ENCODE measurements around the gene ALS2CL. TPM values are rescaled to one million over a fixed set of nuclear protein-coding genes. Genes with fewer than 3 reads are reported as not detected.

ALS2CL gene
- total RNA-seq, 1 experiment from 2014 or later: 67.5 TPM

- Histone ChIP-seq H3K4me2 (no peak overlapping the region), H3K4me3 (no peak overlapping the region), H3K79me2 (ENCODE audit: low read depth) (no peaks in the 10 kb centered on the region), H3F3A (ENCODE audit: insufficient read depth, low read depth) (peaks cover 4% of the 10 kb centered on the region; the same call in 1 of the 2 replicates), H2AFZ (no peak overlapping the region), H4K20me1 (ENCODE audit: insufficient read depth) (no peaks in the 10 kb centered on the region), H3K36me3 (ENCODE audit: low read depth) (no peaks in the 10 kb centered on the region), H3K4me1 (replicated peaks; ENCODE audit: insufficient read depth) (peaks cover 14% of the 10 kb centered on the region), H3K9me3 (ENCODE audit: insufficient read depth, low read depth) (no peaks in the 10 kb centered on the region), H3K9me2 (ENCODE audit: insufficient read depth) (no peaks in the 10 kb centered on the region), H3K27me3 (ENCODE audit: insufficient read depth, low read depth) (no peaks in the 10 kb centered on the region), H3K27ac (no peak overlapping the region)
- TF ChIP-seq CTCF (conservative IDR thresholded peaks at IDR 0.05) (no peak), EZH2 (IDR thresholded peaks at IDR 0.05; ENCODE audit: low read depth) (no peak)
- BruUV-seq (replicated peaks): no TSS peak
- intact Hi-C loops (cut with micrococcal nuclease; ENCODE audit: unreplicated experiment): no loop called here
- ChIA-PET POLR2A (ENCODE audit: unreplicated experiment) (no interaction called here), CTCF (no interaction called here)
- no peak for DNase-seq
Measured at GRCh38 chr3:46700772-46701171, 7.3 kb upstream of the ALS2CL start.

- peaks cover 5% of the 10 kb centered on the region; the same call in 1 of the 2 replicates for H3F3A ChIP-seq (ENCODE audit: insufficient read depth, low read depth)
- no peaks in the 10 kb centered on the region for H3K79me2 ChIP-seq (ENCODE audit: low read depth)
- intact Hi-C loops (cut with micrococcal nuclease; ENCODE audit: unreplicated experiment): loop anchor here (10.0 kb wide), 2 partner anchors 215 to 815 kb away; partner anchors contain the start of gene ELP6
- no peak overlapping the region for H3K27ac ChIP-seq
- H3K36me3 ChIP-seq (ENCODE audit: low read depth): no peaks in the 10 kb centered on the region
- POLR2A ChIA-PET (ENCODE audit: unreplicated experiment): no interaction called here
- H3K9me3 ChIP-seq (ENCODE audit: insufficient read depth, low read depth): no peaks in the 10 kb centered on the region
- CTCF ChIA-PET: interaction anchor here (1.2 kb wide), 1 partner anchor 209 kb away, joined by 3 read pairs; no protein-coding TSS in a partner anchor
- no TSS peak for BruUV-seq (replicated peaks)
- H3K4me3 ChIP-seq: no peak overlapping the region
- peak; percentile 52 for DNase-seq
- H3K4me2 ChIP-seq: no peak overlapping the region
- H4K20me1 ChIP-seq (ENCODE audit: insufficient read depth): no peaks in the 10 kb centered on the region
- TF ChIP-seq EZH2 (IDR thresholded peaks at IDR 0.05; ENCODE audit: low read depth) (no peak), CTCF (conservative IDR thresholded peaks at IDR 0.05) (no peak)
- no peaks in the 10 kb centered on the region for H3K27me3 ChIP-seq (ENCODE audit: insufficient read depth, low read depth)
- no peaks in the 10 kb centered on the region for H3K9me2 ChIP-seq (ENCODE audit: insufficient read depth)
- no peak overlapping the region for H2AFZ ChIP-seq
- peaks cover 10% of the 10 kb centered on the region; the same call in 1 of the 2 replicates for H3K4me1 ChIP-seq (replicated peaks; ENCODE audit: insufficient read depth)
Measured at GRCh38 chr3:46699676-46700523, 6.4 kb upstream of the ALS2CL start.

- H3K4me1 ChIP-seq (replicated peaks; ENCODE audit: insufficient read depth): peaks cover 22% of the 10 kb centered on the region
- H2AFZ ChIP-seq: no peak overlapping the region
- TF ChIP-seq CTCF (conservative IDR thresholded peaks at IDR 0.05) (no peak), EZH2 (IDR thresholded peaks at IDR 0.05; ENCODE audit: low read depth) (no peak)
- peaks cover 10% of the 10 kb centered on the region; the same call in 1 of the 2 replicates for H3K79me2 ChIP-seq (ENCODE audit: low read depth)
- intact Hi-C loops (cut with micrococcal nuclease; ENCODE audit: unreplicated experiment): loop anchor here (10.0 kb wide), 2 partner anchors 211 to 819 kb away; partner anchors contain the start of gene ELP6
- H4K20me1 ChIP-seq (ENCODE audit: insufficient read depth): no peaks in the 10 kb centered on the region
- CTCF ChIA-PET: interaction anchor here (0.5 to 1.1 kb wide), 2 partner anchors 26 to 597 kb away, joined by 3 read pairs; no protein-coding TSS in a partner anchor
- H3K4me2 ChIP-seq: no peak overlapping the region
- no peaks in the 10 kb centered on the region for H3K9me3 ChIP-seq (ENCODE audit: insufficient read depth, low read depth)
- BruUV-seq (replicated peaks): no TSS peak
- H3K9me2 ChIP-seq (ENCODE audit: insufficient read depth): no peaks in the 10 kb centered on the region
- no peaks in the 10 kb centered on the region for H3K27me3 ChIP-seq (ENCODE audit: insufficient read depth, low read depth)
- no peak for DNase-seq
- POLR2A ChIA-PET (ENCODE audit: unreplicated experiment): interaction anchor here (0.6 kb wide), 1 partner anchor 627 kb away, joined by 3 read pairs; no protein-coding TSS in a partner anchor
- no peaks in the 10 kb centered on the region for H3K36me3 ChIP-seq (ENCODE audit: low read depth)
- no peak overlapping the region for H3K4me3 ChIP-seq
- no peak overlapping the region for H3K27ac ChIP-seq
- peaks cover 17% of the 10 kb centered on the region; the same call in 1 of the 2 replicates for H3F3A ChIP-seq (ENCODE audit: insufficient read depth, low read depth)
Measured at GRCh38 chr3:46695962-46696894, 2.7 kb upstream of the ALS2CL start.

All from PC-9 (cell line).